HG03558 (cell line): ENCODE data around the gene ARHGAP27.
"Not testable (repeated sequence)": the region's sequence is repeated elsewhere in the genome, so short reads cannot be mapped to it uniquely, and the experiment has no call there.

Experiments
- ATAC-seq: cut with Tn5 transposase; IDR thresholded peaks from one replicate; pipeline ENCODE4 v1.9.1; 2021; ENCODE audit warnings: moderate number of reproducible peaks; ENCODE audit not compliant: unreplicated experiment; ENCODE audit errors: extremely low read depth

ARHGAP27 gene

DNA sequence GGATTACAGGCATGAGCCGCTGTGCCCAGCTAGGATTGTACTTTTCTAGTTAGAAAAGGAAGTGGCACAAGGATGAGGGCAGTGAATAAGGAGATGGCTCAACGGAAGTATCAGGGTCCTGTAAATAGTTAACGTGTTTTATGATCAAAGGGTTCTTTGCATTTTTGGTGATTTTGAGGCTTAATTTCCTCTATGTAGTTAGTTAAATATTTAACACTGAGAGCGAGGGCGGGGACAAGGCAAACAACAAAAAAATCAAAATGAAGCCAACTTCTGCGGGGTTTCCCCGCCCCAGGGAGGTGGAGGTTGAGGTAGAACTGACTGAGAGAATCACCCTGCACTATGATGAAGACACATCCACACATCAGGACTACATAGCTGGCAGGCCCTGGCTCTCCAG is 15.4 kb upstream of the ARHGAP27 start:
- ATAC-seq, result not testable (repeated sequence)

- not testable (repeated sequence) for ATAC-seq
Measured at GRCh38 chr17:45447650-45448049, 15.0 kb upstream of the ARHGAP27 start.

DNA sequence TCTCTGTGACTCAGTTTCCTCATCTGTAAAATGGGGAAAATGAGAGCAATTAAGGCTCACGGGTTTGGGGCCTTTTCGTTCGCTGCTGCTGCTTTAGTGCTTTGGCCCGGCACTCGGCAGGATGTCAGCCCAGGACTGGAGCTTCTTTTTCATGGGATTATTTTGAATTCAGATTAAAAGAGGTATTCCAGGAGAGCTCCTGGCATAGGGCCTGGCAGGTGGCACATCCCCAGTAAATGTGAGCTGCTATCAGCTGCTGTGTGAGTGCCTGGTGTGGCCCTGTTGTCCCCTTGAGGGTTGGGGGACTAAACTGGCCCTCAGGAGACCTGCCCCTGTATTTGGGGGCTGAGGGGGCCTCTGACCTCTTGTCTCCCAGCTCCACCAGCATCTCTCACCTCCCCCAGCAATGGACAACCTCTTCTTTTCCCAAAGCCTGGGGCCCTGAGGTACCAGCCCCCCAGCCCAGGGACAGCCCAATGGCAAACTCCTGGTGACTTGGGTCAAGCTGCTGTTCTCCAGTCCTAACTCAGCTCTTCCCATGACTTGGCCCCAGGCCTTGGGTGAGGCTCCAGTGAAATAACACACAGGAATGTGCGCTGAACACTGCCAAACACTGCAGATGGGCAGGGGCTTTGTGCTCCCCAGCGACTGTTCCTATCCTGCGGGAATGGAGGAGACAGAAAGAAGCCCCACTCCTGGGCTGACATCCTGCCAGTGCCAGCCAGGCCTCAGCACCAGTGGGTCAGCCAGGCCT is 14.4 kb upstream of the ARHGAP27 start:
- not testable (repeated sequence) for ATAC-seq

DNA sequence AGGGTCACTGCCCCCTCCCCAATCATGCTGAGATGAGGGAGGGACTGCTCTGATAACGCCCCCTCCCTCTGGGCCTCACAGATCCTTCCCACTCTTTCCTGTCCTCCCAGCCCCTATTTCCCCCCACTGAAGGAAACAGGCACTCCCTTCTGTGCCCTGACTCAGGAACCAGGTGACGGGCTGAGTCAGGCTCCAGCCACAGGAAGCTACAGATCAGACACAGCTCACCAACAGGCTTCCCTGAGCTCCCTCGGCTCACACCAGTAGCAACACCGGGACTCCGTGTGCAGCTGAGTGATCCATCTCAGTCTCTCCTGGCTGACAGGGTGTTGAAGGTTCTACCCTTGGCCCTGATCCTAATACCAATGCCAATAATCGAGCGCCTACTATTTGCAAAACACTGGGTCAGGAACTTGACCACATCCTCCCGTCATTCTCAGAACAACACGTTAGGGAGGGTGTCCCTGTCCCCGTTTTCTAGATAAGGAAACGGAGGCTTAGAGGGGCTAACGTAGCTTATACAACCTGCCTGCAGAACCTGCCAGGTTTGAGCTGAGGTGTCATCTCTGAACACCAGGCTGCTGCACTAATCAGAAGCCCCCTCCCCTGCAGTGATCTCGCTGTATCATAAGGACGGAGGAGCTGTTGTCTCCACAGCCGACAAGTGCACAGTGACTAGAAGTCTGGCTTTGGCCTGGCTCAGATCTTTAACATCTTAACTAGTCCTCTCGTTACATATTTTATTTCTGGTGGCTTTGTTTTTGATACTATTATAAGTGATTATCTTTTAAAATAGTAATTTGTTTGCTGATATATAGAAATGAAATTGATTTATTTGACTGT is 13.5 kb upstream of the ARHGAP27 start:
- not testable (repeated sequence) for ATAC-seq

DNA sequence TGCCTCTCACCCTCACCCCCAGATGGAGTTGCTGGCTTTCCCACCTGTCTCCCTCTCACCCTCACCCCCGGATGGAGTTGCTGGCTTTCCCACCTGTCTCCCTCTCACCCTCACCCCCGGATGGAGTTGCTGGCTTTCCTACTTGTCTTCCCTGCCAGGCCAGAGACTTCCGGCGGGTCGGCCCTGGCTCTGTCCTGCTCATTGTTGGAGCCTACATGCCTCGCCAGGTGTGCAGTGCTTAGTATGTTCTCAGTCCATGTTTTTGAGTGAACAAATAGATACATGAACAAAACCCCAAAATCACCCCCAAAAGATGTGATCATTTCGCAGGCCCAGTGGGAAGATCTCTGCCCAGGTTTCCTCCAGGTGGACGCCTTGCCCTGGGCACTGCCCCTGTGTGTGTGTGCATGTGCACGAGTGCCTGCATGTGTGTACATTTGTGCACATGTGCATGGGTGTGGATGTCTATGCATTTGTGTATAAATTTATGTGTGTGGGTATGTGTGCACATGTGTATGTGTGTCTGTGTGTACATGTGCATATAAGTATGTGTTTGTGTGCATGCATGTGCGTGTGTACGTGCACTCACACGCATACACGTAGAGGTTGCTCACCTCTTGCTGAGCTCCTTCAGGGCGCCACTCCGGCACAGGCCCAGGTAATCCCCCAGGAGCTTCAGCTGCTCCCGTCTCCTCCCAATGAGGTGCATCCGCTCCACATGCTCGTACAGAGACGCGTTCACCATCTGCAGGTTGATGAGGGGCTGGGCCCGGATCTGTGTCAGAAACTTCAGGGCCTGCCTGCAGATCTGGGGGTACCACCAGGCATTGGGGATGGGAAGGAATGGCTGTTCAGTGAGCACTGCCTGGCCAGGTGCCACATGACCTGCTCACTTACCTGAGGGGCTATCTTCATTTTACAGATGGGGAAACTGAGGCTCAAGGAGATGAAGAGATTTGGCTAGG is 12.5 kb upstream of the ARHGAP27 start:
- not testable (repeated sequence) for ATAC-seq

- ATAC-seq, result not testable (repeated sequence)
Measured at GRCh38 chr17:45444301-45444700, 11.6 kb upstream of the ARHGAP27 start.

DNA sequence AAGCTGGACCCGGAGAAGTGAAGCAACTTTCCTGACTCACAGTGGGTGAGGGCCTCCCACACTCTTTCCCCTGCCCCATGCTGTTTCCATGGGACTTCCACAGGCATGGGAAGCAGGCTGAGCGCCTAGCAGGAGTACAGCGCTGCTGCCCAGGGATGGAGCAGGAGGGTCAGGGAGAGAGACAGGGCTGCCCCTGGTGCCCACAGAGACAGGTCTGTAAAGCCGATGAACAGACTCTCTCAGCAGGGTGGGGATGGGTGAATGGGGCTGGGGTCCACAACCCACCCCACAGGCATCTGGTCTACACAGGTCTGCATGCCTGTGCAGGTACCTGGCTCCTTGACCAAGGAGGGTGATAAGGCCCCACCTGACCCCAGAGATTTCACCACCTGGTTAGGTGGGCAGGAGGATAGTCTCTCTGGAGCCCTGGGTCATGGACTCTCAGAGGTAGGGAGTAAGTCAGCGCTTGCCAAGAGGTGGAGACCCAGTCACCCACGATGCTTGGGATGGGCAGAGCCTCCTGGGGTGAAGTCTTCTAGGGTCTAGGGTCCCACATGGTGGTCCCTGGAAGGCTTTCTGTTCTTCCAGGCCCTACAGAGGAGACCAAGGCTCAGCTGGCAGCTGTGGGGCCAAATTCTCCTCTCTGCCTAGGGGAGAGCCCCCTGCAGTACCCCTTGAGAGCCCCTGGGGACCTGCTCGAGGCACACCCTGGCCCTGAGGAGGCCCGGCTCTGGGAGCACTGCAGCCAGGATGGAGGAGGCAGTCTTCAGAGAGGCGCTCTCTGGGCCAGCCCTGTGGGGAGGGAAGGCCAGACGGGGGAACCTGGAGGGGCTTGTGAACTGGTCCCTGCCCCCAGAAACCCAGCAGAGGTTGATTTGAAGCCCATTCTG is 10.9 kb upstream of the ARHGAP27 start:
- not testable (repeated sequence) for ATAC-seq

DNA sequence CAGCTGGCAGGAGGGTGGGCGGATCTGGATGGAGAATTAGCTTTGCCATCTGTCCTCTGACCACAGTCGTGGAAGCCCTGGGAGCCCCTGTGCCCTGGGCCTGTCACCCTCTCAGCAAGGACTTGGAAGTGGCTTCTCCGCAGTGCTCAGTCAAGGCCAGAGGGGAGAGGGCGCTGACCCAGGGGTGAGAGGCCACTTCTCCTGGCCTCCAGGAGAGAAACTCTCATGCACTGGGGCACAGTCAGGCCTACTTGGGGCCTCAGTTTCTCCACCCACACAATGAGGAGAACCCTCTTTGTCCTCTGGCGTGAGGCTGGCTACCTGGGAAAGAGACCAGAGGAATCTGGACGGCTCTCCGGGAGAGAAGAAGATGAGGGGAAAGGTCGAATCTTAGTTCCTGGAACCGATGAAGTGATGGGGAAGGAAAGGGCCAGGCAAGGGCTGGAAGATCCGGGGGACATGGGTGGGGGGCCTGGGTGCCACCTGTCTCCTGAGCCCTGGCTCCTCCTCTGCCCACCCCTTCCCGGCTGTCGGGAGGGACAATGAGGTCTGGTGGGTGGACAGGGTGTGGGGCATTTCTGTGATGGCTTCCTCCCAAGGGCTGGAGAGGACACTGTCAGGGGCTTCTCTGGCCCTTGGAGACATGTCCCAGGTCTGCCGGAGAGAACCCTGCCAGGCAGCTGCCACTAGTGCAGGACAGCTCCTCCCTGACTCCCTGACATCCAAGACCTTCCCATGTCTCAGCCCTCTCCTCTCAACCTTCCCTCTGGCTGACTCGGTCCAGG is 9.0 kb upstream of the ARHGAP27 start:
- ATAC-seq, result no peak

DNA sequence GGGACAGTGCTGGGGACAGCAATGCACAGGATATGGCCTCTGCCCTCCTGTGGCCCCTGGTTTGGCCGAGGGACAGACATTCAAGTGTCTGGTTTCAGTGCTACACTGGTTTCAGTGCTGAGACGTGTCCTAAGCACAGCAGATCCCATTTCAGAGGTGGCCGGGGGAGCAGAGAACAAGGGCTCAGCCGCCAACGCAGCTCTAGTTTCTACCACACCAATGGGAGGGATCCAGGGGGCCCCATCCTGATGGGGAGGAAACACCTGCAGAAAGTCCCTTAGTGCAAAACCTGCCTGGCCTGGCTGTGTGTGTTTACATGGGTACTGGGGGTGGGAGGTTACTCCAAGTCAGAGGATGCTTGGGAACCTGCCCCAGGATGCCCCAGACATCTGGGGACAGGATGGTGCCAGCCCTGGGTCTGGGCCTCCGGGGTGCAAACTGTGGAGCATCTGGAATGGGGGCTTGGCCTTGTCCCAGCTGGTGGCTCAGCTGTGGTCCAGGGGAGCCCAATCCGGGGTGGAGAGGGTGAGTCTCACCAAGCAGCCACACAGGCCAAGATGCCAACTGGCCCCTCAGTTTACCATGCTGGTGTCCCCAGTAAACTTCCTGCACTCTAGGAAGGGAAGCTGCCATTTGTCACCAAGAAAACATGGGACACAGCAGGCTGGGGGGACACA is 8.3 kb upstream of the ARHGAP27 start:
- peak; percentile 61 for ATAC-seq

GRCh38 chr17:45440161-45440778 is 7.6 kb upstream of the ARHGAP27 start:
- ATAC-seq, result no peak

GRCh38 chr17:45438931-45439610 is 6.4 kb upstream of the ARHGAP27 start:
- ATAC-seq, result no peak

GRCh38 chr17:45437465-45438283 is 5.0 kb upstream of the ARHGAP27 start:
- ATAC-seq, result no peak

- no peak for ATAC-seq
Measured at GRCh38 chr17:45436625-45437464, 4.2 kb upstream of the ARHGAP27 start.

DNA sequence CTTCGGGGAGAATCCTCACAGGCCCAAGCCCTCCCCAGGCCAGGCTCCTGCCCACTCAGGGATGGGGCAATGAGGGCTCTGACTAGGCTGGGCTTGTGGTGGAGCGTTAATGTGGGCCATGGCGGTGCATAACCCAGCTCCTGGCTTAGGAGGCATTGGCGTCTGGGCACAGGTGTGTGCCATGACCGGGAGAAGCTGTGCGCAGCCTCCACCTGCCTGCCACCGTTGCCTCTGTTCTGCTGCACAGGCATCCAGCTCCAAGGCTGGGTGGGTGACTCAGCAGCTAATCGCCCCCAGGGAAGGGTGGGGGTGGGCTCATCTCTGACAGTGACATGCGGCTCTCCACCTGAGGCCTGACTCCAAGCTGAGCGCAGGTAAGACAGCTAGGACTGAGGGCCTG is 3.5 kb upstream of the ARHGAP27 start:
- no peak for ATAC-seq

DNA sequence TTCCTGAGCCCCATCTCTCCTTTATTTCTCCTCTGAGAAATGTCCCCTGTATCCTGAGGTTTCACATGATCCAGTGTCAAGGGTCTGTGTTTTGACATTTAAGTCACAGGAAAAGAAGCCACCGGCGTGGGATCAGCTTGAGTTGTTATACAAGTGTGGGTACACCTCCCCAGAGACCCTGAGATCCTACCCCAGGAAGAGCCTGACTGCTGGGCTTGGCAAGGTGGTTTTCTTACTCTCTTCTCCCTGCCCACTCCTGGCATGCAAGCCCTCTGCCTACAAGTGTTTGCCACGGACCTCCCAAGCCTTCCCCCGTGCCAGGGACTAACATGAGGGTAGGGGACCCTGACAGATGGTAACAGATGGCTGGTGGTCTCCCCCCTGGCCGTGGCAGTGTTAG is 2.8 kb upstream of the ARHGAP27 start:
- no peak for ATAC-seq
